Stimulated activated CD8-positive, alpha-beta memory T cell treated with anti-CD3 and anti-CD28 coated beads, Interleukin-12 subunit alpha, Interleukin-12 subunit beta, amount 100 ng/mL, for 4 hours (primary cell): ENCODE results near the gene DNAH17.

Experiments used
- DNase-seq: peaks from one replicate; pipeline ENCODE4 v3.0.0-alpha.2; 2020; ENCODE audit warnings: low read depth

The DNAH17 gene

DNA sequence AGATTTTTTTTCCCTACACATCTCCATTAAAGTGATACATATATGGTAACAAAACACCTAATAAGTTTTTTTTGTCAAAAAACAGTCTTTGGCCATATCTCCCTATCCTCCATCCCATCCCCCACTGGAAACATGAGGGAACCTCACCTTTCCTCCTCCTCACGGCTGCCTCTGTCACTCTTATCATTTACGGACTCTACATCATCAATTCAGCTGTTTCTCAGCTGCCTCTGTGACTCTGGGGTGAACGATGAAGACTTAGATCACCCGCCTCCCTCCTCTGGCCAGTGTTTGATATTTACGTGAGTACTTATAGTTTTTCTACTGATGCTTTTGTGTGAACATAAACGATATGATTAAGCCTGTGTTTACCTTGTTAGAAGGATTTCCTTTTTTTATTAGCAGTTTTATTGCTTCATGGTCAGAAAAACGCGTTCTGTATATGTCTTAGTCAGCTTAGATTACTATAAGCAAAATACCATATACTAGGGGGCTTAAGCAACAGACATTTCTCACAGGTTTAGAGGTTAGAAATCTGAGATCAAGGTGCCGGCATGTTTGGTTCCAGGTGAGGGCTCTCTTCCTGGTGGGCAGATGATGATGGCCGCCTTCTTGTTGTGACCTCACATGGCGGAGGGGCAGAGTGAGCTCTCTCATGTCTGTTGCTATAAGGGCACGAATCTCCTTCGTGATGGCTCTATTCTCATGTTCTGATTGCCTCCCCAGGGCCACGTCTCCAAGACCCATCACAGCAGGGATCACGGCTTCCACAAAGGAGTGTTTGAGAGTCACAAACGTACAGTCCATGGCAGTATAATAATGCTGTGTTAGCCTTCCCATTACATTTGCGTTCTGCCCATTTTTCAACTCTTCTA is 32.1 kb downstream of the DNAH17 start:
- DNase-seq, result no peak

DNA sequence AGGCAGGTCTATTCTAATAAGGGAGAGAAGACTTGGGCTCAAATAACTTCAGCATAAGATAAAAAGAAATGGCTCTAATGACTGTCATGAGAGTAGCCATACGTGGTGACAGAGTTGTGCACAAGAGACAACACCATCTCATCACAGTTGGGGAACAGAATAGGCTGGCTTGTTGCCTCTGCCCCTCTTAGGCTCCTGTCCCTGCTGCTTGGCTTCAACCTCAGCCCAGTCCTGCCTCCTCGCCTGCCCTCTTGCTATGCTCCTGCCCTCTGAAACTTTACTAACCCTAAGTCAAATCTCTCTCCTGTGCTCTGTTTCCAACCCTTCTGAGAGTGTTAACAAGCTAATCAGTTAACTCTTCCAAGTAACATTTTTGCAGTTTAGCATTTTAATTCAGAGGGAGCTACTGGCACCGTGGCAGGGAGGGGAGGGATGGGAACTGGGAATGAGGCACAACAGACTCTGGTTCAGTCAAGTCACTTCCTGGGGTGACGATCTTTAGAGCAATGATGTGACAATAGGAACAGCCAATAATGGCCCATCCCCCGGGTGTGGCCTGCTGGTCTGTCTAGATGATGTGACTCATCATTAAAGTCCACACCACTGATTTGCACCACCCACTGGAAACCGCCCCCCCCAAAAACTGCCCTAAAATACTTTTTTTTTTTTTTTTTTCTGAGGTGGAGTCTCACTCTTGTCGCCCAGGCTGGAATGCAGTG is 35.5 kb downstream of the DNAH17 start:
- DNase-seq, result no peak

GRCh38 chr17:78539781-78540180 is 37.4 kb downstream of the DNAH17 start:
- no peak for DNase-seq

DNA sequence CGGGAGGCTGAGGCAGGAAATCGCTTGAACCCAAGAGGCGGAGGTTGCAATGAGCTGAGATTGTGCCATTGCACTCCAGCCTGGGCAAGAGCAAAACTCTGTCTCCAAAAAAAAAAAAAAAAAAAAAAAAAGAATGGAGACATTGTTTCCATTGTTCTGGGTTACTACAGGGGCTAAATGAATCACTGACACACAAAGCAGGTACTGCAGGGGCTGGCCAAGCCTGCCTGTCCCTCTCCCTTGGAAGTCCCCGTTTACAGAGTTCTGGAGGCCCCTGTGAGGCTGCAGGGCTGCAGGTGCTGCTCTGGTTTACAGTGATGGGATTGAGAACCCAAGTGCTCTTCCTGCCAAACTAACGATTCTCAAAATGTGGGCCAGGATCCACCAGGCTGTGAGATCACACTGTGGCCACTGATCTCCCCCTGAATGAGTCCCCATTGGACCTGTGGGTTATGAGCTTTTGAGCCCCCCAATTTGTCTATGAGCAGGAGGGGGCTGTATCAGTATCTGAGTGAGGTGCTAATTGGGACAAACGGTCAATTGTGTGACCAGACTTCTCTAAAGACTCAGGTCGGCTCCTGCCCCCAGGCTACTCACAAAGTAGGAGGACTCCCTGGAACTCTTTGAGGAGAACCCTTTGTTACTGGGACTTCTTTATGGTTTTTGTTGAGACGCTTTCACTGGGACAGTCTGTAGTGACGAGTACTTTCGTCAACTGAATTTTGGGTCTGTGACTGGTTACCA is 39.0 kb downstream of the DNAH17 start:
- DNase-seq, result no peak

DNA sequence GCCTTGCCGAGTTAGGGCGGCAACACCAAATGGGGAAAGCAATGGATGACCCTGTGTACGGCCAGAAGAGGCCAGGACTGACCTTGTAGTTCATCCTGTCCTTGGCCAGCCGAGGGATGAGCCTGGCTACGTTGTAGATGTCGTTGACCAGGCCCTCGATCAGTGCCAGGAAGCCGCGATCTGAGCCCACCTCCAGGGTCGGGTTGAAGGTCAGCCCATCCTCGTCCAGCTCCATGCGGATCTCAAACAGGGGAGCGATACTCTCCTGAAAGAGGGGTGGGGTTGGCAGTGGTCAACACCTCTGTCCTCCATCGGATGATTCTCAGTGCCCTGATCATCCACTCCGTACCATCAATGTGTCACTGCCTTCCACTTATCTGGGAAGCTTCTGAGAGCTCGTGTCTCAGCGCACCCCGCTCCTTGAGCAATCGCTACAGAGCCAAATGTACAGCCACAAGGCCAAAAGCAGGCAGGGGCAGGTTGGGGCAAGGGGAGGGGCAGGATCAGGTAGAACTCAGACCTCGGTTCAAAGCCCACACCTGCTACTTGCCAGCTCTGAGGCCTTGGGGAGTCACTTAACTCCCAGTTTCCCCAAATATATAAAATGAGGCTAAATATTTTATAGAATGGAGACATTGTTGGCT is 39.9 kb downstream of the DNAH17 start:
- DNase-seq, result no peak

DNA sequence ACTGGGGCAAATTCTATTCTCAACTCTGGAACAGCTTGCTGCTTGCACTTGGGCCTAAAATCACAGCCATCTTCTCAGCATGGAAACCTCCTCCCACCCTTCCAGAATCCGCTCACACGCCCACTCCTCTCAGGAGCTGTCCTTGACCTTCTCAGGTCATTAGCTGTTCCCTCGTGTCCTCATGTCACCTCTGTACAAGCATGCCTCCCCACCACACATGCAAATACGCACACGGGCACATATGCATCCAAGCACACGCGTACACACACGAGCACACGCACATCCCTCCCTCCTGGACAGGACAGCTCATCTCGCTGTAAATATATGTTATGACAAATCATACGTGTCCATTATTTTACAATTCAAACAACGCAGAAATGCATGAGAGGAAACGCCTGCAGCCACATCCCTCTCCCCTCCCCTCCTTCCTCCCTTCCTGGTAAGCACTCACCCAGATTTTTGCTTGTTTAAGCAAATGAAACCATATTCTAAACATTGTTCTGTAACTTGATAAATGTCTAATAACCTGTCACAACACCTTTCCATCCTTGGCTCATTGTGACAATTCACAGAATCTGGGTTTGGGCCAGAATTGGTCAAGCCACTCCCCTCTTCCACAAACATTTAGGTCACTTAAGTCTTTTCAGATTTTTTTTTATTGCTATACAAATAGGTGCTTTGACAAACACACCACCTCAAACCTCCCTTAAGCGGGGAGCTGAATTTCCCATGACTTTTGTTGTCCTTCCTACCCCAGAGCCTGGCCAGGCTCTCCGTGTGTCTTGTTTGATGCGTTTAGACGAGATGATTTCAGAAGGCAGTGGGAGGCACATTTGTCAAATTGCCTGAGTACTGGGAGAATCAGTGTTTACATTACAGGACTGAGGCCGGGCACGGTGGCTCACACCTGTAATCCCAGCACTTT is 41.7 kb downstream of the DNAH17 start:
- DNase-seq, result no peak

GRCh38 chr17:78534492-78535272 is 42.5 kb downstream of the DNAH17 start:
- DNase-seq, result no peak

DNA sequence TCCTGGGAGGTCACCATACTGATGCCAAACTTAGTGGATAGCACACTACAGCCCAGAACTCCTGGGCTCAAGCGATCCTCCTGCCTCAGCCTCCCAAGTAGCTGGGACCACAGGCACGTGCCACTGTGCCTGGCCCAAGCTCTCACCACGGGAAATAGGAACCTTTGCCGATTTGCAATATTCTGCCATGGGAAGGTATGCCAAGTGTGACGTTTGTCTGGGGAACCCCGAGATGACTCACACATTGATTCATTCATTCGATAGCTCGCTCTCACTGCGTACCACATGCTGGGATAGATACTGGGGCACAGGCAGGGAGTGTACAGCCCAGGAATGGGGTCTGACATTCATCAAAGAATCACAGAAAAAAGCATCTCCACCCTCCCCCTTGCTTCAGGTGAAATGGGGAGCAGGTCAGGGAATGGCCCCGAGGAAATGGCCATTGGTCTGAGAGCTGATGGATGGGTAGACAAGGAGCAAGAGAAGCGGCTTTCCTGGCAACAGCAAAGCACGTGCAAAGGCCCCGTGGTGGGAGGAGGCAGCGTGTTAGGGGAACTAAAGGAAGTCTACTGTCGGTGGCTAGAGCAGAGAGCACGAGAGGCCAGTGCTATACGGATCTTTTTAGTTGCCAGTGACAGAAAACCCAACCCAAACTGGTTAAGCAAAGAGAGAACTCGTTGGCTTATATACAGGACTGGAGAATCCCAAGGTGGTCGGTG is 44.1 kb downstream of the DNAH17 start:
- no peak for DNase-seq

GRCh38 chr17:78532311-78532710 is 44.9 kb downstream of the DNAH17 start:
- DNase-seq, result no peak

DNA sequence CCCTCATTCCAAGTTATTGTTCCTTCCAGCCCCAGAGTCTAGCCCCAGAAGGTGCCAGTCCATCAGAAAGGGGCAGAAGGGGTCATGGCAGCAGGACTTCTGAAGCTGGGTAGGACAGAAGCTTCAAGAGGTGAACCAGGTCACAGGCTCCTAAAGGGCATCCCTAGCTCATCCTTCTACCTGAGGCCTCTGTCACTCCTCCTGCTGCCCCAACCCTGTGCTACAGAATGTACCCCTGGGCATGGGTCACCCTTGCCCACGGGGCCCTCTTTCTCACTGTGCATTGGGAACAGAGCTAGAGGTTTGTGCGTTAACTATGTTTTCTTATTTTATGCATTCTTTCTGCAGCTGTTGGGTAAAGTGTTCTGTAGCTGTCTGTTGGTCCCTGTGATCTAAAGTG is 46.5 kb downstream of the DNAH17 start:
- DNase-seq, result no peak

DNA sequence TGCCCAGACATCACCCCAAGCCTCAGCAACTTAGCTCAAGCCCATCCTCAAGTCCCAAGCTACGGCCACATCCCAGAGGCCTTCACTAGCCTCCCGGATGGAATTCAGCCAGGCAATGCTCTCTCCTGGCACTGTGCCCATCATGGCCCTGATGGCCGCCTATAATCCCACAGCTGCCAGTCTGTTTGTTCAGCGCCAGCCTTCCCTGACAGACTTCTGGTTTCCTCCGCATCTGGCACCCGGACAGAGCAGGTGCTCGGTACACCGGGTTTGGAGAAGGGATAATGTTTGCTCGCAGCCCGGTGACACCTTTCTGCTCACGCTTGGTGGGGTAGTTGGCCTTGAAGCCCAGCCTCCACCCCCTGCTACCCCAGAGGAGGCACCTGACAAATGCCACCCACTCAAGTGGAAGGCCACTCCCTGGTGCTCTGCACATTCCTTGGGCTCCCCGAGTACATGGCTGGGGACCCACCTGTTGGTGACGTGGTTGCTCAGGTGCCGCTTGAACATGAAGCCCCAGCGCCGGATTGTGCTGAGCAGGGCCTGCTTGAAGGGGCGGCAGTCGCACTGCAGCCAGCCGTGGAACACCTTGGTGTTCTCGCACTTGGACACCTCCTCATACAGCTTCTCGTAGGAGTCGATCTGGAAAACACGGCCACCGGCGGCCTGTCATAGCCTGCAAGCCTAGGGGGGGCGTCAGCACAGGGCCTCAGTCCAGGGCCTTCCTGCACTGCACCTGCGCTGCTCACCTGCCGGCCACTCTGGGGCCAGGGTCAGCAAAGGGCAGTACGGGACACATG is 47.1 kb downstream of the DNAH17 start:
- no peak for DNase-seq

- DNase-seq, result no peak
These were observed 47.9 kb downstream of the DNAH17 start for GRCh38 chr17:78529251-78529650.

- DNase-seq, result no peak
These were observed 48.7 kb downstream of the DNAH17 start for GRCh38 chr17:78528541-78528940.

DNA sequence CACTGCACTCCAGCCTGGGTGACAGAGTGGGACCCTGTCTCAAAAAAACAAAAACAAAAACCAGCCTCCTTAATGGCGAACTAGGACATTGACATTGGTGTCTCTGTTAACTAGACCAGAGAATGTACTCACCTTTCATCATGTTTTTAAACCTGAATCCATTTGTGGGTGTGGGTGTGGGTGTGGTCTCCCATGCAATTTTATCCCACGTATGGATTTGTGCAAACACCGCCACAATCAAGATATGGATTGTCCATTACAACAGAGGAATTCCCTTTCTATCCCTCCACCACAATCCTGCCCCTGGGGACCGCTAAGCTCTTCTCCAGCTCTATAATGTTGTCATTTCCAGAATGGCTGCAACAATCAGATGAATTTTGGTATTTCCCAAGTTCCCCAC is 49.9 kb downstream of the DNAH17 start:
- no peak for DNase-seq

GRCh38 chr17:78526231-78527025 is 50.8 kb downstream of the DNAH17 start:
- DNase-seq, result no peak

GRCh38 chr17:78525511-78526160 is 51.6 kb downstream of the DNAH17 start:
- no peak for DNase-seq

DNA sequence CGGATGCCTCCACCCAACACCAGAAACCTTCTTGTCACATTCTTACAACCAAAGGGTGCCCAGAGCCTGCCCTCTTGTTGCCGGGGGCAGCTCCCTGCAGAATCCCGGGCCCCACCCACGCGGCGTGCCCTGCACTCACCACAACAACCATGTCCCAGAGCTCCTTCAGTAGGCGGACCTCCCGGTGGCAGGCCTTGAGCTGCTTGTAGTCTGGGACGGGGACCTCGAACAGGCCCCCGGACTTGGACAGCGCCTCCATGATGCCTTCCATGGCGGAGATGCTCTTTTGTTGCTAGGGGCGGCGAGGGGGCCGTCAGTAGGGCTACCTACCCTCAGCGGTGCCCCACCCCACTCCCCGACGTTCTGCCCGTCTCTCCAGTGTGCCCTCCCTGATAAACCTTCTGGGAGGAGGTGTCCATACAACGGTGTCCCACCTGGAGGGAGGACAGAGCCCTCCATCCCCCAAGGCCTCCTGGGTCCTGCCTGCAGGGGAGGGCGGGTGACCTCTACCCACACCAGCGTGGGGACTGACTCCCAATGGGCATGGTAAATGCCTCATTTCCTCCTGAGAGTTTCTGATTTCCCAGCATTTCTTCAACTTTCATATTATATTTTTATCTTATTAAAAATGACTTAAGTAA is 52.2 kb downstream of the DNAH17 start:
- no peak for DNase-seq
